OCI-LY7 (cell line): ENCODE results near the gene DOLK. TPM values are rescaled to one million over a fixed set of nuclear protein-coding genes. Genes with fewer than 3 reads are reported as not detected.
A peak's percentile ranks its signal among the peaks of the same experiment; 100 is the strongest.

Experiments
- BruUV-seq: library from RNA; stranded (reverse); fragments of 400-500 nt; replicated peaks from 2 replicates; lab custom pipeline; 2021; lab: Mats Ljungman, UMichigan
- CTCF ChIA-PET: fragments of 300-600 bp; sonication (Branson Sonifier 250); formaldehyde crosslinking; loops from one replicate; lab custom pipeline; 2022; ENCODE audit warnings: antibody characterized with exemption; ENCODE audit not compliant: unreplicated experiment; lab: Charles Lee
- POLR2A ChIA-PET: fragments of 300-600 bp; sonication (Branson Sonifier 250); formaldehyde crosslinking; loops from one replicate; lab custom pipeline; 2022; ENCODE audit warnings: antibody characterized with exemption; lab: Charles Lee
- DNase-seq: peaks from one replicate; pipeline ENCODE4 v3.0.0-alpha.2; 2015; ENCODE audit warnings: low spot score
- H2AFZ ChIP-seq: fragments of 200-600 bp; sonication (generic), shearing (Covaris generic); 2 replicates; pipeline ENCODE4 v1.6.1; 2014; ENCODE audit warnings: mild to moderate bottlenecking, antibody characterized with exemption, low read length, moderate library complexity
- H3K27ac ChIP-seq: fragments of 200-600 bp; sonication (generic); 2 replicates; pipeline ENCODE4 v1.5.1; 2014; ENCODE audit warnings: mixed run types, low read depth, mild to moderate bottlenecking, moderate library complexity, low read length, inconsistent platforms; ENCODE audit not compliant: poor library complexity, severe bottlenecking
- H3K36me3 ChIP-seq: fragments of 200-600 bp; sonication (generic); 2 replicates; pipeline ENCODE4 v1.6.1; 2014; ENCODE audit warnings: mild to moderate bottlenecking, antibody characterized with exemption, low read length, moderate library complexity, mixed read lengths; ENCODE audit not compliant: insufficient read depth
- H3K4me1 ChIP-seq: fragments of 200-600 bp; sonication (generic); 2 replicates; pipeline ENCODE4 v1.5.1; 2014; ENCODE audit warnings: mild to moderate bottlenecking, low read length; ENCODE audit not compliant: insufficient read depth, poor library complexity, severe bottlenecking
- H3K4me2 ChIP-seq: fragments of 200-600 bp; sonication (generic); 2 replicates; pipeline ENCODE4 v1.6.1; 2014; ENCODE audit warnings: mild to moderate bottlenecking, low read length
- H3K4me3 ChIP-seq: fragments of 200-600 bp; sonication (generic); 2 replicates; pipeline ENCODE4 v1.5.1; 2014; ENCODE audit warnings: mild to moderate bottlenecking, low read depth, low read length; ENCODE audit not compliant: poor library complexity, severe bottlenecking
- H3K79me2 ChIP-seq: fragments of 200-600 bp; sonication (generic); 2 replicates; pipeline ENCODE4 v1.6.1; 2016; ENCODE audit warnings: low read depth, mild to moderate bottlenecking, low read length, moderate library complexity, mixed read lengths; ENCODE audit not compliant: insufficient read depth
- H3K9me2 ChIP-seq: fragments of 200-600 bp; sonication (generic); 2 replicates; pipeline ENCODE4 v1.6.1; 2016; ENCODE audit warnings: mild to moderate bottlenecking, low read length, mixed read lengths; ENCODE audit not compliant: insufficient read depth
- H3K9me3 ChIP-seq: fragments of 200-600 bp; sonication (generic); 2 replicates; pipeline ENCODE4 v1.6.1; 2014; ENCODE audit warnings: mild to moderate bottlenecking, mixed run types, low read length, mixed read lengths
- H4K20me1 ChIP-seq: fragments of 200-600 bp; sonication (generic); 2 replicates; pipeline ENCODE4 v1.6.1; 2014; ENCODE audit warnings: mild to moderate bottlenecking, antibody characterized with exemption, low read length, moderate library complexity, mixed read lengths; ENCODE audit not compliant: insufficient read depth
- CTCF ChIP-seq: fragments of 200-600 bp; sonication (generic); conservative IDR thresholded peaks from 2 replicates; pipeline ENCODE4 v1.5.1; 2014; ENCODE audit warnings: mild to moderate bottlenecking, antibody characterized with exemption, low read length, moderate library complexity, mixed read lengths
- EZH2phosphoT487 ChIP-seq: fragments of 200-600 bp; sonication (generic); IDR thresholded peaks from 2 replicates; pipeline ENCODE4 v1.6.1; 2018; ENCODE audit warnings: low read depth, borderline replicate concordance, mild to moderate bottlenecking, mixed run types, antibody characterized with exemption, low read length, moderate library complexity, mixed read lengths
- intact Hi-C: fragments of 100-400 bp; cut with micrococcal nuclease; formaldehyde crosslinking; loops from one replicate; pipeline ENCODE4 v1.10.0; 2022; ENCODE audit not compliant: unreplicated experiment
- total RNA-seq, 2 experiments: library from RNA; depleted of rRNA in 1 of 2; stranded (reverse); fragments of >200 nt in 1 of 2; shearing (Covaris generic) in 1 of 2; gene quantifications; 2 replicates each; pipeline ENCODE4 v1.2.3, GENCODE V29; 2014 to 2022

The DOLK gene
- total RNA-seq, 2 experiments from 2014 or later: 5.1 to 9.6 TPM

- no peaks in the 10 kb centered on the region for H4K20me1 ChIP-seq
- no peak overlapping the region for H3K4me3 ChIP-seq
- intact Hi-C loops: no loop called here
- no TSS peak for BruUV-seq
- ChIA-PET CTCF (no interaction called here), POLR2A (interaction anchor here (0.7 kb wide), 1 partner anchor 570 kb away, joined by 3 read pairs; no protein-coding TSS in a partner anchor)
- H2AFZ ChIP-seq: no peak overlapping the region
- H3K9me3 ChIP-seq: no peaks in the 10 kb centered on the region
- DNase-seq: no peak
- no peaks in the 10 kb centered on the region for H3K9me2 ChIP-seq
- no peak overlapping the region for H3K4me2 ChIP-seq
- H3K27ac ChIP-seq: peak overlapping the region; percentile 4
- no peak for TF ChIP-seq EZH2phosphoT487
- no peak for TF ChIP-seq CTCF
- H3K79me2 ChIP-seq: 0 out of 2 replicates have a peak, but pooled peaks cover 3% of the 10 kb centered on the region
- H3K36me3 ChIP-seq: peaks cover 52% of the 10 kb centered on the region
- H3K4me1 ChIP-seq: peaks cover 42% of the 10 kb centered on the region
Measured at GRCh38 chr9:128899566-128900322, 47.7 kb downstream of the DOLK start.

DNA sequence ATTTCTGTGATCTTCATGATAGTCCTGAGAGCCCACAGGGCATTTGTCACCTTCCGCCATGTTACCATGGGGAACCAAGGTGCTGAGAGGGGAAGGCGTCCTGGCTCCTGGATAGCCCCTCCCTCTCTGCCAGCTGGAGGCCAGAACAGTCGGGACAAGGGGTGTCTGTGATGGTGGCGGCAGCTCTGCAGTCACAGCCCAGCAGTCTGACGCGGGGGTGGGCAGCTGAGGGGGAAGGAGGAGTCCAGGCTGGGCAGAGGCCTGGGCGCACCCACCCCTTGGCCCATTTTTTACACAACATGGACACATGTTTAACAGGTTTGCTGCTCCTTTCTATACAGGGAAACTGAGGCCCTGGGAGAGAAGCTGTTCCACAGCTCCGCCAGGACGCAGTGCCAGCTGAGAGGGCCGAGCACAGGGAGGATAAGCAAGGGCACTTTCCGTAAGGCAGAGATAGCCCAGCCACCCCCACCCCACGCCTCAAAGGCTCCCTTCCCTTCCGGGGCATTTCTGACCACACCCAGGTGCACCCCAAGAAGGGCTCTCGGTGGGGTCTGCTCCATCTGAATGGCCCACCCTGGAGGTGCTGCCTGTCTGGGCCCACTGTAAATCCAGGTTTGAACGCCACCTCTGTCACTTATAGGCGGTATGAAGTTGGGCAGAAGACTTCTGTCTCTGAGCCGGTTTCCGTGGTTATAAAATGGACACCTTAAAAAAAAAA, 48.4 kb downstream of the DOLK start:
- Histone ChIP-seq H4K20me1 (no peaks in the 10 kb centered on the region), H3K4me3 (no peak overlapping the region), H3K9me3 (no peaks in the 10 kb centered on the region), H3K36me3 (peaks cover 54% of the 10 kb centered on the region), H3K9me2 (no peaks in the 10 kb centered on the region), H3K4me1 (peaks cover 42% of the 10 kb centered on the region), H3K27ac (no peak overlapping the region), H2AFZ (no peak overlapping the region), H3K79me2 (0 out of 2 replicates have a peak, but pooled peaks cover 2% of the 10 kb centered on the region), H3K4me2 (no peak overlapping the region)
- no peak for DNase-seq
- BruUV-seq: no TSS peak
- intact Hi-C loops: no loop called here
- CTCF ChIA-PET: no interaction called here
- POLR2A ChIA-PET: no interaction called here
- TF ChIP-seq CTCF: no peak
- no peak for TF ChIP-seq EZH2phosphoT487
